Breast epithelium (tissue), 4 donors: Measurements from ENCODE around the gene EYA3. TPM values are rescaled to one million over a fixed set of nuclear protein-coding genes. Genes with fewer than 3 reads are reported as not detected.

Source experiments
- DNase-seq, 2 donors: peaks; one replicate each; pipeline ENCODE4 v3.0.0-alpha.2; 2019; ENCODE audit warnings: low spot score in 2 of 2
- H3K27ac ChIP-seq, 2 donors: fragments of 200-600 bp; sonication (generic) in 1 of 2; one replicate each; pipeline ENCODE4 v1.5.1; 2016 to 2019; ENCODE audit warnings: mild to moderate bottlenecking in 1 of 2
- H3K27me3 ChIP-seq, 2 donors: fragments of 200-600 bp; sonication (generic) in 1 of 2; one replicate each; pipeline versions ENCODE4 v1.5.1 to v1.6.0; 2017 to 2019; ENCODE audit warnings: control low read depth in 1 of 2, mild to moderate bottlenecking in 1 of 2
- H3K36me3 ChIP-seq: fragments of 200-600 bp; one replicate; pipeline ENCODE4 v1.5.1; 2019
- H3K4me1 ChIP-seq, 2 donors: fragments of 200-600 bp; sonication (generic); one replicate each; pipeline ENCODE4 v1.5.1; 2016 to 2019; ENCODE audit warnings: control low read depth in 1 of 2
- H3K4me3 ChIP-seq, 3 donors: fragments of 200-600 bp; sonication (generic); 1 replicate in 2 of 3; 2 replicates in 1 of 3; pipeline ENCODE4 v1.5.1; 2016 to 2019; ENCODE audit warnings: mild to moderate bottlenecking in 3 of 3, moderate library complexity in 2 of 3
- H3K9me3 ChIP-seq, 2 donors: fragments of 200-600 bp; sonication (generic) in 1 of 2; one replicate each; pipeline ENCODE4 v1.5.1; 2016 to 2019; ENCODE audit warnings: control low read depth in 1 of 2
- CTCF ChIP-seq, 3 donors: fragments of 450-650 bp; IDR thresholded peaks; one replicate each; pipeline ENCODE4 v1.5.1; 2016 to 2017; ENCODE audit warnings: antibody characterized with exemption in 3 of 3, mild to moderate bottlenecking in 3 of 3, moderate library complexity in 3 of 3
- POLR2A ChIP-seq: fragments of 450-650 bp; IDR thresholded peaks from one replicate; pipeline ENCODE4 v1.6.1; 2016; ENCODE audit warnings: antibody characterized with exemption, mild to moderate bottlenecking, moderate library complexity
- POLR2AphosphoS5 ChIP-seq, 3 donors: sonication (generic); formaldehyde crosslinking; IDR thresholded peaks; one replicate each; pipeline ENCODE4 v1.6.1; 2017; ENCODE audit warnings: antibody characterized with exemption in 3 of 3
- intact Hi-C: fragments of 100-400 bp; cut with DNase I; formaldehyde crosslinking; loops from one replicate; pipeline ENCODE4 v1.15.1; 2023; ENCODE audit warnings: low total_unique reads
- total RNA-seq, 3 donors: library from RNA; depleted of rRNA; stranded (reverse); fragments of >200 nt; gene quantifications; one replicate each; pipeline ENCODE4 v1.1.0, GENCODE V29; 2016

Gene EYA3
- total RNA-seq, 3 donors from 2014 or later, result 12.2 to 22.6 (median 18.1) TPM

GRCh38 chr1:28102189-28102588, 13.8 kb upstream of the EYA3 start:
- DNase-seq, result no peak
- TF ChIP-seq POLR2A (no peak), CTCF (IDR thresholded peaks at IDR 0.05) (no peak), POLR2AphosphoS5 (IDR thresholded peaks at IDR 0.05) (no peak)
- intact Hi-C loops, result no loop called here
- H3K9me3 ChIP-seq, result no peaks in the 10 kb centered on the region
- no peaks in the 10 kb centered on the region for H3K4me1 ChIP-seq
- no peaks in the 10 kb centered on the region for H3K27me3 ChIP-seq
- no peak overlapping the region for H3K4me3 ChIP-seq
- no peak overlapping the region for H3K27ac ChIP-seq
- no peaks in the 10 kb centered on the region for H3K36me3 ChIP-seq

- intact Hi-C loops, result no loop called here
Observed at GRCh38 chr1:28099050-28099769, 10.8 kb upstream of the EYA3 start.

GRCh38 chr1:28097100-28097472, 8.7 kb upstream of the EYA3 start:
- TF ChIP-seq POLR2AphosphoS5 (IDR thresholded peaks at IDR 0.05) (no peak), POLR2A (no peak), CTCF (IDR thresholded peaks at IDR 0.05) (no peak)
- Histone ChIP-seq H3K4me1 (no peaks in the 10 kb centered on the region), H3K36me3 (no peaks in the 10 kb centered on the region), H3K9me3 (no peaks in the 10 kb centered on the region), H3K27ac (no peak overlapping the region), H3K4me3 (no peak overlapping the region), H3K27me3 (no peaks in the 10 kb centered on the region)
- intact Hi-C loops, result no loop called here
- no peak for DNase-seq

More at GRCh38 chr1:28099050-28099769, 10.8 kb upstream of the EYA3 start:
- Histone ChIP-seq H3K9me3 (no peaks in the 10 kb centered on the region), H3K27me3 (no peaks in the 10 kb centered on the region), H3K36me3 (no peaks in the 10 kb centered on the region), H3K4me3 (no peak overlapping the region), H3K4me1 (no peaks in the 10 kb centered on the region), H3K27ac (no peak overlapping the region)
- no peak for DNase-seq
- no peak for TF ChIP-seq POLR2A
- no peak for TF ChIP-seq POLR2AphosphoS5 (IDR thresholded peaks at IDR 0.05)
- no peak for TF ChIP-seq CTCF (IDR thresholded peaks at IDR 0.05)

GRCh38 chr1:28096210-28097099, 8.0 kb upstream of the EYA3 start:
- Histone ChIP-seq H3K27me3 (no peaks in the 10 kb centered on the region), H3K36me3 (no peaks in the 10 kb centered on the region), H3K27ac (no peak overlapping the region), H3K9me3 (no peaks in the 10 kb centered on the region), H3K4me1 (no peaks in the 10 kb centered on the region), H3K4me3 (no peak overlapping the region)
- DNase-seq, result no peak
- TF ChIP-seq POLR2AphosphoS5 (IDR thresholded peaks at IDR 0.05) (no peak), CTCF (IDR thresholded peaks at IDR 0.05) (no peak), POLR2A (no peak)
- intact Hi-C loops, result no loop called here
